H9 (cell line): ENCODE data around the gene FIGNL2. TPM values are rescaled to one million over a fixed set of nuclear protein-coding genes. Genes with fewer than 3 reads are reported as not detected.

ENCODE experiments used
- DNase-seq: peaks from one replicate; pipeline ENCODE4 v3.0.0-alpha.2; 2017
- H2AFZ ChIP-seq: one replicate; pipeline ENCODE4 v1.6.1; 2013; ENCODE audit warnings: mild to moderate bottlenecking, low read length, control low read depth, moderate library complexity
- H2AK5ac ChIP-seq: 2 replicates; pipeline ENCODE4 v1.6.1; 2013; ENCODE audit warnings: low read length, control low read depth, mixed read lengths; ENCODE audit not compliant: insufficient read length
- H2BK120ac ChIP-seq: one replicate; pipeline ENCODE4 v1.6.1; 2013; ENCODE audit warnings: low read depth, mild to moderate bottlenecking, low read length, control low read depth, inconsistent platforms; ENCODE audit not compliant: poor library complexity, severe bottlenecking
- H2BK12ac ChIP-seq: 2 replicates; pipeline ENCODE4 v1.6.1; 2013; ENCODE audit warnings: low read length, control low read depth, mixed read lengths, low read depth; ENCODE audit not compliant: insufficient read length
- H2BK15ac ChIP-seq: 2 replicates; pipeline ENCODE4 v1.6.1; 2013; ENCODE audit warnings: low read depth, low read length, control low read depth
- H2BK20ac ChIP-seq: one replicate; pipeline ENCODE4 v1.6.1; 2013; ENCODE audit warnings: low read depth, mild to moderate bottlenecking, low read length, control low read depth, inconsistent platforms; ENCODE audit not compliant: poor library complexity, severe bottlenecking
- H2BK5ac ChIP-seq: 2 replicates; pipeline ENCODE4 v1.6.1; 2013; ENCODE audit warnings: low read length, control low read depth, mixed read lengths; ENCODE audit not compliant: insufficient read length
- H3K14ac ChIP-seq: 2 replicates; pipeline ENCODE4 v1.6.1; 2013; ENCODE audit warnings: low read length, control low read depth; ENCODE audit not compliant: insufficient read depth
- H3K18ac ChIP-seq: 2 replicates; pipeline ENCODE4 v1.6.1; 2013; ENCODE audit warnings: low read depth, mild to moderate bottlenecking, mixed read lengths, low read length, control low read depth; ENCODE audit not compliant: insufficient read length
- H3K23ac ChIP-seq: 2 replicates; pipeline ENCODE4 v1.6.1; 2013; ENCODE audit warnings: low read length, control low read depth, mixed read lengths, low read depth; ENCODE audit not compliant: insufficient read length
- H3K23me2 ChIP-seq: 2 replicates; pipeline ENCODE4 v1.6.1; 2013; ENCODE audit warnings: low read depth, mild to moderate bottlenecking, mixed read lengths, low read length, control low read depth; ENCODE audit not compliant: insufficient read length, poor library complexity, severe bottlenecking
- H3K27ac ChIP-seq: 2 replicates; pipeline ENCODE4 v1.5.1; 2013; ENCODE audit warnings: low read length, control low read depth, mixed read lengths, low read depth; ENCODE audit not compliant: insufficient read length
- H3K27me3 ChIP-seq: 2 replicates; pipeline ENCODE4 v1.6.1; 2013; ENCODE audit warnings: low read length, control low read depth, inconsistent platforms; ENCODE audit not compliant: insufficient read depth
- H3K4ac ChIP-seq: 2 replicates; pipeline ENCODE4 v1.6.1; 2013; ENCODE audit warnings: low read depth, mild to moderate bottlenecking, control low read depth, inconsistent platforms, low read length, moderate library complexity
- H3K4me1 ChIP-seq: 2 replicates; pipeline ENCODE4 v1.6.1; 2013; ENCODE audit warnings: low read length, control low read depth, inconsistent platforms; ENCODE audit not compliant: insufficient read depth
- H3K4me2 ChIP-seq: 2 replicates; pipeline ENCODE4 v1.6.1; 2013; ENCODE audit warnings: low read length, control low read depth, mixed read lengths; ENCODE audit not compliant: insufficient read length, insufficient read depth
- H3K56ac ChIP-seq: 2 replicates; pipeline ENCODE4 v1.6.1; 2013; ENCODE audit warnings: low read depth, mild to moderate bottlenecking, mixed read lengths, low read length, control low read depth; ENCODE audit not compliant: insufficient read length
- H3K79me1 ChIP-seq: 2 replicates; pipeline ENCODE4 v1.6.1; 2013; ENCODE audit warnings: low read depth, mild to moderate bottlenecking, moderate library complexity, low read length, control low read depth, inconsistent platforms; ENCODE audit not compliant: insufficient read depth, poor library complexity, severe bottlenecking
- H3K79me2 ChIP-seq: 2 replicates; pipeline ENCODE4 v1.6.1; 2013; ENCODE audit warnings: low read length, control low read depth, inconsistent platforms; ENCODE audit not compliant: insufficient read depth
- H3K9ac ChIP-seq: 2 replicates; pipeline ENCODE4 v1.6.1; 2013; ENCODE audit warnings: low read length, control low read depth, mixed read lengths; ENCODE audit not compliant: insufficient read length; ENCODE audit errors: extremely low read depth
- H3K9me3 ChIP-seq: one replicate; pipeline ENCODE4 v1.6.1; 2013; ENCODE audit warnings: low read depth, low read length, inconsistent platforms; ENCODE audit not compliant: control insufficient read depth
- H3T11ph ChIP-seq: one replicate; pipeline ENCODE4 v1.6.1; 2013; ENCODE audit warnings: mild to moderate bottlenecking, low read length, control low read depth, inconsistent platforms
- H4K20me1 ChIP-seq: one replicate; pipeline ENCODE4 v1.6.1; 2013; ENCODE audit not compliant: control insufficient read depth, insufficient read length, insufficient read depth
- H4K5ac ChIP-seq: 2 replicates; pipeline ENCODE4 v1.6.1; 2013; ENCODE audit warnings: low read depth, mild to moderate bottlenecking, mixed read lengths, low read length, control low read depth; ENCODE audit not compliant: insufficient read length
- H4K8ac ChIP-seq: replicated peaks from 2 replicates; pipeline ENCODE4 v1.6.1; 2013; ENCODE audit warnings: low read length, control low read depth, mixed read lengths, low read depth; ENCODE audit not compliant: insufficient read length
- H4K91ac ChIP-seq: 2 replicates; pipeline ENCODE4 v1.6.1; 2013; ENCODE audit warnings: low read depth, mild to moderate bottlenecking, moderate library complexity, mixed read lengths, low read length, control low read depth; ENCODE audit not compliant: insufficient read length
- H3K27ac Mint-ChIP-seq, 3 experiments: 2 replicates in 2 of 3; 3 replicates in 1 of 3; pipeline ENCODE4 v1.8.0; 2020 to 2021; ENCODE audit warnings: mixed read lengths in 3 of 3, mild to moderate bottlenecking in 1 of 3, moderate library complexity in 1 of 3
- H3K27me3 Mint-ChIP-seq: 2 replicates; pipeline ENCODE4 v1.8.0; 2021; ENCODE audit warnings: low read depth, mild to moderate bottlenecking, moderate library complexity, mixed read lengths
- H3K36me3 Mint-ChIP-seq, 3 experiments: 2 replicates in 2 of 3; 3 replicates in 1 of 3; pipeline ENCODE4 v1.8.0; 2020 to 2021; ENCODE audit warnings: low read depth in 3 of 3, mixed read lengths in 3 of 3; ENCODE audit not compliant: insufficient read depth in 1 of 3
- H3K4me1 Mint-ChIP-seq, 2 experiments: 2 replicates each; pipeline ENCODE4 v1.8.0; 2020; ENCODE audit warnings: mixed read lengths in 2 of 2
- H3K4me3 Mint-ChIP-seq, 2 experiments: 2 replicates in 1 of 2; 3 replicates in 1 of 2; pipeline ENCODE4 v1.8.0; 2020 to 2021; ENCODE audit warnings: mild to moderate bottlenecking in 2 of 2, mixed read lengths in 2 of 2, moderate library complexity in 1 of 2
- H3K9me3 Mint-ChIP-seq, 2 experiments: 2 replicates in 1 of 2; 3 replicates in 1 of 2; pipeline ENCODE4 v1.8.0; 2020; ENCODE audit warnings: mild to moderate bottlenecking in 2 of 2, mixed read lengths in 2 of 2, moderate library complexity in 1 of 2
- CTCF ChIP-seq: fragments of 200-600 bp; sonication (generic); conservative IDR thresholded peaks from 3 replicates; pipeline ENCODE4 v1.8.0; 2021; ENCODE audit warnings: antibody characterized with exemption, mild to moderate bottlenecking
- WGBS: extraction: QIAGEN DNeasy Blood & Tissue Kit; methylation state at CpG from one replicate; pipeline ENCODE4 v1.1.7; 2013; ENCODE audit warnings: missing lambda C conversion rate, low lambda C conversion rate, mixed read lengths; ENCODE audit not compliant: insufficient read length; ENCODE audit errors: extremely low coverage; 5-methylcytosine and 5-hydroxymethylcytosine counted together
- total RNA-seq: library from RNA; stranded (reverse); gene quantifications from 2 replicates; pipeline ENCODE4 v1.2.1, GENCODE V29; 2021

Gene FIGNL2
- total RNA-seq, 1 experiment from 2014 or later, result 19.7 TPM

GRCh38 chr12:51890133-51890464 is 41.6 kb upstream of the FIGNL2 start:
- Histone ChIP-seq H2BK20ac (no peak overlapping the region), H3K4me1 (peaks cover 2% of the 10 kb centered on the region), H3K23ac (no peak overlapping the region), H3K14ac (no peak overlapping the region), H4K91ac (no peak overlapping the region), H3K9me3 (no peaks in the 10 kb centered on the region), H4K8ac (no peak overlapping the region), H2BK120ac (no peak overlapping the region), H2BK5ac (no peak overlapping the region), H2BK12ac (no peak overlapping the region), H3K18ac (no peak overlapping the region), H3T11ph (no peak overlapping the region), H3K79me1 (no peaks in the 10 kb centered on the region), H3K79me2 (no peaks in the 10 kb centered on the region), H3K4me2 (no peak overlapping the region), H2AFZ (no peak overlapping the region), H3K23me2 (no peaks in the 10 kb centered on the region), H2AK5ac (no peak overlapping the region), H3K9ac (no peak overlapping the region), H4K5ac (no peak overlapping the region), H2BK15ac (no peak overlapping the region), H3K4ac (no peak overlapping the region), H3K27ac (no peak overlapping the region), H3K56ac (no peak overlapping the region), H4K20me1 (no peaks in the 10 kb centered on the region), H3K27me3 (peaks cover 2% of the 10 kb centered on the region; the same call in 1 of the 2 replicates)
- Mint-ChIP-seq H3K9me3 (no peaks in the 10 kb centered on the region), H3K27ac (no peak overlapping the region), H3K4me1 (peaks cover 21 to 34% of the 10 kb centered on the region in 2 experiments), H3K4me3 (no peak overlapping the region), H3K36me3 (no peaks in the 10 kb centered on the region; a peak in 1 of 7 replicates), H3K27me3 (peaks cover 16% of the 10 kb centered on the region)
- 0 out of 3 replicates have a peak, but pooled peaks have one; percentile 6 for TF ChIP-seq CTCF
- no peak for DNase-seq
- WGBS, result no CpG with 5 or more reads among the region's 2 CpGs
